Activated B cell treated with CpG ODN at 0.5 μM for 24 hours (primary cell): ENCODE data around the gene MYCBP. TPM values are rescaled to one million over a fixed set of nuclear protein-coding genes. Genes with fewer than 3 reads are reported as not detected.
"Not testable (repeated sequence)": the region's sequence is repeated elsewhere in the genome, so short reads cannot be mapped to it uniquely, and the experiment has no call there.

Source experiments
- ATAC-seq: fragments of 200-7000 bp; cut with Tn5 transposase; one replicate; pipeline ENCODE4 v1.10.0; 2021; ENCODE audit warnings: low read depth, mild to moderate bottlenecking, moderate library complexity
- CTCF ChIA-PET: fragments of 350-600 bp; sonication (Branson Sonifier 250); formaldehyde crosslinking; loops from one replicate; lab custom pipeline; 2021; ENCODE audit warnings: antibody characterized with exemption; lab: Charles Lee
- POLR2A ChIA-PET: fragments of 350-600 bp; sonication (Branson Sonifier 250); formaldehyde crosslinking; loops from one replicate; lab custom pipeline; 2021; ENCODE audit warnings: antibody characterized with exemption; lab: Charles Lee
- DNase-seq: peaks from one replicate; pipeline ENCODE4 v3.0.0; 2022
- H3K27ac Mint-ChIP-seq: one replicate; pipeline ENCODE4 v1.8.0; 2020; ENCODE audit warnings: mixed read lengths
- H3K27me3 Mint-ChIP-seq: one replicate; pipeline ENCODE4 v1.8.0; 2021; ENCODE audit warnings: mixed read lengths
- H3K36me3 Mint-ChIP-seq: one replicate; pipeline ENCODE4 v1.8.0; 2021; ENCODE audit warnings: low read depth, mixed read lengths
- H3K4me1 Mint-ChIP-seq: one replicate; pipeline ENCODE4 v1.8.0; 2021; ENCODE audit warnings: mixed read lengths
- H3K4me3 Mint-ChIP-seq: one replicate; pipeline ENCODE4 v1.8.0; 2020; ENCODE audit warnings: mild to moderate bottlenecking, mixed read lengths
- H3K9me3 Mint-ChIP-seq: one replicate; pipeline ENCODE4 v1.8.0; 2020; ENCODE audit warnings: mixed read lengths
- intact Hi-C: fragments of 100-400 bp; cut with micrococcal nuclease; formaldehyde crosslinking; loops from one replicate; pipeline ENCODE4 v1.15.1; 2024
- total RNA-seq: library from RNA; stranded (reverse); gene quantifications from 2 replicates; pipeline ENCODE4 v1.2.3, GENCODE V29; 2022
- TF ChIP-seq, protein P1 (sequence below): fragments of 200-600 bp; IDR thresholded peaks from one replicate; pipeline ENCODE4 v1.8.0; 2022; ENCODE audit warnings: antibody characterized with exemption, mild to moderate bottlenecking

Gene MYCBP
- total RNA-seq, 1 donor from 2014 or later = 18.6 TPM

DNA sequence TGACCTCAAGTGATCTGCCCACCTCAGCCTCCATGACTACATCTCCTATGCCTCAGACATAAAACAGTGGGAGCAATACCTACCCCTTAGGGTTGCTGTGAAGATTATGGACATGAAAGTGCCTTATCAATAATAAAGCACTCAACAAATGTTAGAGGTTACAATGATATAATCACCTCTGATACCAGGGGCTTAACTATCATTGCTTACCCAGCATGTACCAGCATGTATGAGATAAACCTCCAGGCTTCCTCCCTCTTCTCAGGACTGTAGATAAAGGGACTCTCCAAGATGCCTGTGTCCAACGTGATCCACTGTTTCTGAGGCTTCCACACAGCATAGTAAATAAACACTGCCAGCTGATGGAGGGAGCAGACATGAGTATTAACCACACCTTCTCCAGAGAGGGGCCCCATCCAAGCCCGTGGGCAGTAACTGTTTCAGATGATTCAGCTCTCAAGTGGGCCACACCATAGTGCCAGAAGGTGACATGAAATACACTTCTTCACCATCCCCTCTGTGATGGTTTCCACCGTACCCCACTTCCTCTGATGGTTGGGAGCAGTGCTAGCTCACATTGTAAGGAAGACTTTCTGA is 42.3 kb upstream of the MYCBP start:
- H3K27me3 Mint-ChIP-seq = no peaks in the 10 kb centered on the region
- H3K27ac Mint-ChIP-seq = no peak overlapping the region
- POLR2A ChIA-PET = no interaction called here
- no peaks in the 10 kb centered on the region for H3K4me1 Mint-ChIP-seq
- H3K9me3 Mint-ChIP-seq = no peaks in the 10 kb centered on the region
- no peaks in the 10 kb centered on the region for H3K36me3 Mint-ChIP-seq
- H3K4me3 Mint-ChIP-seq = no peak overlapping the region
- intact Hi-C loops = no loop called here
- ATAC-seq (no peak), DNase-seq (no peak)
- TF ChIP-seq, protein P1, sequence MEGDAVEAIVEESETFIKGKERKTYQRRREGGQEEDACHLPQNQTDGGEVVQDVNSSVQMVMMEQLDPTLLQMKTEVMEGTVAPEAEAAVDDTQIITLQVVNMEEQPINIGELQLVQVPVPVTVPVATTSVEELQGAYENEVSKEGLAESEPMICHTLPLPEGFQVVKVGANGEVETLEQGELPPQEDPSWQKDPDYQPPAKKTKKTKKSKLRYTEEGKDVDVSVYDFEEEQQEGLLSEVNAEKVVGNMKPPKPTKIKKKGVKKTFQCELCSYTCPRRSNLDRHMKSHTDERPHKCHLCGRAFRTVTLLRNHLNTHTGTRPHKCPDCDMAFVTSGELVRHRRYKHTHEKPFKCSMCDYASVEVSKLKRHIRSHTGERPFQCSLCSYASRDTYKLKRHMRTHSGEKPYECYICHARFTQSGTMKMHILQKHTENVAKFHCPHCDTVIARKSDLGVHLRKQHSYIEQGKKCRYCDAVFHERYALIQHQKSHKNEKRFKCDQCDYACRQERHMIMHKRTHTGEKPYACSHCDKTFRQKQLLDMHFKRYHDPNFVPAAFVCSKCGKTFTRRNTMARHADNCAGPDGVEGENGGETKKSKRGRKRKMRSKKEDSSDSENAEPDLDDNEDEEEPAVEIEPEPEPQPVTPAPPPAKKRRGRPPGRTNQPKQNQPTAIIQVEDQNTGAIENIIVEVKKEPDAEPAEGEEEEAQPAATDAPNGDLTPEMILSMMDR = no peak
- CTCF ChIA-PET = no interaction called here

DNA sequence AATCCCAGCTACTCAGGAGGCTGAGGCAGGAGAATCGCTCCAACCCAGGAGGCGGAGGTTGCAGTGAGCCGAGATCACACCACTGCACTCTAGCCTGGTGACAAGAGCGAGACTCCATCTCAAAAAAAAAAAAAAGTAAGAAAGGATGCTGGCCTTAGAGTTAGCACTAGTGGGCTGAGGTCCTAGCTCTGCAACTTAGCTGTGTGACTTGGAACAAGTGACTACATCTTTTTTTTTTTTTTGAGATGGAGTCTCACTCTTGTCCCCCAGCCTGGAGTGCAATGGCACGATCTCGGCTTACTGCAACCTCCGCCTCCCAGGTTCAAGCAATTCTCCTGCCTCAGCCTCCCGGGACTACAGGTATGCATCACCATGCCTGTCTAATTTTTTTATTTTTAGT is 41.8 kb upstream of the MYCBP start:
- DNase-seq, H3K36me3 Mint-ChIP-seq, CTCF ChIA-PET, H3K4me1 Mint-ChIP-seq, H3K4me3 Mint-ChIP-seq, H3K27ac Mint-ChIP-seq, H3K27me3 Mint-ChIP-seq, POLR2A ChIA-PET, H3K9me3 Mint-ChIP-seq, ATAC-seq, intact Hi-C loops: not testable (repeated sequence)

DNA sequence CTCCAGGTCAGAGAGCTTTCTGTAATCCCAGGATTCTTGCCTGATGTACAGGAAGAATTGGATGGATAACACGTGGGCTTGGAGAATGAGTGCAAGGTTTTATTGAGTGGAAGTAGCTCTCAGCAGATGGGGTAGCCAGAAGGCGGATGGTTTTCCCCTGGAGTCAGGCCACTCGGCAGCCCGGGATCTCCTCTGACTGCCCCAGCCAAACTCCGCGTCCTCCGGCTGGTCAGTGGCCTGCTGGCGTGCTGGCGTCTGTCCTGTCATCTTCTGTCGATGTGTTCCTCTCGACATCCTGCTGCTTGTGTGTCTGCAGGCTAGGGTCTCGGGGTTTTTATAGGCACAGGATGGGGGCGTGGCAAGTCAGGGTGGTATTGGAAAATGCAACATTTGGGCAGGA is 35.7 kb upstream of the MYCBP start:
- ChIA-PET POLR2A (no interaction called here), CTCF (no interaction called here)
- H3K4me3 Mint-ChIP-seq = no peak overlapping the region
- ATAC-seq (no peak), DNase-seq (no peak)
- intact Hi-C loops = no loop called here
- H3K4me1 Mint-ChIP-seq = no peaks in the 10 kb centered on the region
- no peaks in the 10 kb centered on the region for H3K27me3 Mint-ChIP-seq
- TF ChIP-seq, protein P1 = no peak
- H3K9me3 Mint-ChIP-seq = peaks cover 3% of the 10 kb centered on the region
- H3K36me3 Mint-ChIP-seq = no peaks in the 10 kb centered on the region
- no peak overlapping the region for H3K27ac Mint-ChIP-seq

DNA sequence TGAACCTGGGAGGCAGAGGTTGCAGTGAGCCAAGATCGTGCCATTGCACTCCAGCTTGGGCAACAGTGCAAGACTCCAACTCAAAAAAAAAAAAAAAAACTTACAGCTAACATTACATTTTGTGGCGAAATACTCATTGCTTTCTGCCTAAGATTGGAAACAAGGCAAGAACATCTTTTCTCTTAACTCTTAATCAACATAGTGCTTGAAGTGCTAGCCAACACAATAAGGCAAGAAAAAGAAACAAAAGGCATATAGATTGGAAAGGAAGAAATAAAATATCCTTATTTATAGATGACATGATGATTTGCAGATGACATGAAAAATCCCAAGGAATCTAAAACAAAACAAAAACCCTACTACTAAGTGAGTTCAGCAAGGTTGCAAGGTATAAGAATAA is 32.8 kb upstream of the MYCBP start:
- ChIA-PET CTCF (no interaction called here), POLR2A (interaction anchor here (0.6 kb wide), 1 partner anchor 12 kb away, joined by 4 read pairs; no protein-coding TSS in a partner anchor)
- H3K4me3 Mint-ChIP-seq = no peak overlapping the region
- no peaks in the 10 kb centered on the region for H3K27me3 Mint-ChIP-seq
- H3K4me1 Mint-ChIP-seq = no peaks in the 10 kb centered on the region
- ATAC-seq (no peak), DNase-seq (no peak)
- intact Hi-C loops = no loop called here
- TF ChIP-seq, protein P1 = no peak
- no peak overlapping the region for H3K27ac Mint-ChIP-seq
- H3K36me3 Mint-ChIP-seq = no peaks in the 10 kb centered on the region
- H3K9me3 Mint-ChIP-seq = peaks cover 3% of the 10 kb centered on the region

DNA sequence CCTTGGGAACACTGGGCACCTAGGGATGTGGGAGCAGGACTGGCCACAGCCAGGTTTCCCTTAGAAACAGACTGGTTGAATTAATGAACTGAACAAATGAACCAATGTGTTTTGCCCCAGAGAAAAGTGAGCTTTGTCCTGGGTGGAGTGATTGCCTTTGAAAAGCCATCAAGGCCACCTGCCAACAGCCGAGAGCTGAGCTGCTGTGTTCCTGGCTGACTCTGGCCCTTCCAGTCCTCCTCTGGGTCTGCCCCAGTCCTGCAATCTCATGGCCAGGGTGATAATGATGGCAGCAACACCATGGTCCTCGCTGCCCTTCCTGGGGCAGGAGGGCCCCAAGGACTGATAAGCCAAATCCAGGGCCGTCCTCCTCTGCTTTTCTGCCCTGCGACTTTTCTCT is 26.4 kb upstream of the MYCBP start:
- POLR2A ChIA-PET = no interaction called here
- Mint-ChIP-seq H3K27ac (no peak overlapping the region), H3K27me3 (no peaks in the 10 kb centered on the region), H3K4me1 (no peaks in the 10 kb centered on the region), H3K36me3 (no peaks in the 10 kb centered on the region), H3K9me3 (no peaks in the 10 kb centered on the region), H3K4me3 (no peak overlapping the region)
- intact Hi-C loops = no loop called here
- DNase-seq (no peak), ATAC-seq (no peak)
- CTCF ChIA-PET = no interaction called here
- TF ChIP-seq, protein P1 = no peak
